Fibroblast of pulmonary artery (primary cell): ENCODE measurements around the gene CTNNA2.

Experiments
- DNase-seq: peaks from one replicate; pipeline ENCODE4 v3.0.0-alpha.2; 2010; ENCODE audit warnings: low read depth
- H3K4me3 ChIP-seq: replicated peaks from 2 replicates; pipeline ENCODE4 v1.5.1; 2011; ENCODE audit warnings: low read depth, mild to moderate bottlenecking, control low read depth, low read length, moderate library complexity
- TF ChIP-seq, protein P1 (sequence below): IDR thresholded peaks from 2 replicates; pipeline ENCODE4 v1.5.1; 2011; ENCODE audit warnings: mild to moderate bottlenecking, control low read depth, low read length, inconsistent platforms; ENCODE audit errors: missing control alignments

The CTNNA2 gene

DNA sequence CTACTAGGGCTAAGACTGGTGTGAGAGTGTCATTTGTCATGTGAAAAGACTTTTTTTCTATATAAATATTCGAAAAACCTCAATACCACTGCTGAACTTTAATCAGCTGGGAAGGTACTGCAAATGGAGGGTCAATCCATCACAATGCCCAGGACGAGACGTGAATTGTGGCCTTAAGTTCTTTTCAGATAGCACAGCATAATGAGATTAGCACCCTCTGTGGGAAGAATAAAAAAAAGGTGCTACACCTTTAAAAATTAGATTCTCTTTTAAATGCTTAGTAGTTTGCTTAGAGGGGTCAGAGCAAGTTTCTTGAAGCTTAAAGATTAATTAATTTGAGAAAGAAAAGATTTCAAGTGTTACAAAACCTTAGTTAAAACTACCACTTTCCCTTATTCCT is 786.1 kb downstream of the CTNNA2 start:
- TF ChIP-seq, protein P1, sequence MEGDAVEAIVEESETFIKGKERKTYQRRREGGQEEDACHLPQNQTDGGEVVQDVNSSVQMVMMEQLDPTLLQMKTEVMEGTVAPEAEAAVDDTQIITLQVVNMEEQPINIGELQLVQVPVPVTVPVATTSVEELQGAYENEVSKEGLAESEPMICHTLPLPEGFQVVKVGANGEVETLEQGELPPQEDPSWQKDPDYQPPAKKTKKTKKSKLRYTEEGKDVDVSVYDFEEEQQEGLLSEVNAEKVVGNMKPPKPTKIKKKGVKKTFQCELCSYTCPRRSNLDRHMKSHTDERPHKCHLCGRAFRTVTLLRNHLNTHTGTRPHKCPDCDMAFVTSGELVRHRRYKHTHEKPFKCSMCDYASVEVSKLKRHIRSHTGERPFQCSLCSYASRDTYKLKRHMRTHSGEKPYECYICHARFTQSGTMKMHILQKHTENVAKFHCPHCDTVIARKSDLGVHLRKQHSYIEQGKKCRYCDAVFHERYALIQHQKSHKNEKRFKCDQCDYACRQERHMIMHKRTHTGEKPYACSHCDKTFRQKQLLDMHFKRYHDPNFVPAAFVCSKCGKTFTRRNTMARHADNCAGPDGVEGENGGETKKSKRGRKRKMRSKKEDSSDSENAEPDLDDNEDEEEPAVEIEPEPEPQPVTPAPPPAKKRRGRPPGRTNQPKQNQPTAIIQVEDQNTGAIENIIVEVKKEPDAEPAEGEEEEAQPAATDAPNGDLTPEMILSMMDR: no peak
- no peak for DNase-seq
- H3K4me3 ChIP-seq: no peak overlapping the region

DNA sequence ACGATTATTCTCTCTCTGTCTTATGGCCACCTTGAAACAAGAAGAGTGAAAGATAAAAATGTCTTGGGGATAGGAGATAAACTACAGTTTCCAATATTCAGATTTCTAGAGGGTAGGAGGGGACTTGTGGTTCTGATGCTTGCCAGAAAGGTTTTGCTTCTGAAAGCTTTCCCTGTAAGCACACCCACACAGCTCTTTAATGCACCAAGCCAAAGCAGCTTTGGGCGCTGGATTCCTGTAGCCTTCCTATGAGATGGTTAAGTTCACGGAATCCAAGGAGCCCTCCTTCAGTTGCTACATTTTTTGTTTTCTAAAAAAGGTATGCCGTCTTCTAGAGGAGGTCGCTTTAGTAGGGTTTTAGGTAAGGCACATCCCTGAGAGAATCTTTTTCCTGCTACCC is 786.8 kb downstream of the CTNNA2 start:
- TF ChIP-seq, protein P1: no peak
- no peak for DNase-seq
- H3K4me3 ChIP-seq: no peak overlapping the region

DNA sequence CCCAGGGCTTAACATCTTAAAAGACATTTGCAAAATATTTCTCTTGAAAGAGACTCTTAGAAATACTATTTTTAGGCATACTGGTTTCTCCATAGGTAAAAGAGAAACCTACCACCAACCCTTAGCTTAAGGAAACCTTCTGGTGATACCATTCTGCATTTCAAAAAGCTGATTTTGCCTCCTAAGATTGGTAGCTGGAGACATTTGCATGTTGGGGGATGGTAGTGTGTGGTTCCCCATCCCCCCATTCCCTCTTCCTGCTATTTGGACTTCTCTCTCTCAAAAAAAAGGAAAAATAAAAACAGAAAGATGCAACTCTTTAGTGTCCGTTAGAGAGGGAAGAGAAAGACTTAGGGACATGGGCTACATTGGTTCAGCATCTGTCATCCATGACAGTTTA is 787.5 kb downstream of the CTNNA2 start:
- DNase-seq: no peak
- TF ChIP-seq, protein P1: no peak
- H3K4me3 ChIP-seq: no peak overlapping the region

DNA sequence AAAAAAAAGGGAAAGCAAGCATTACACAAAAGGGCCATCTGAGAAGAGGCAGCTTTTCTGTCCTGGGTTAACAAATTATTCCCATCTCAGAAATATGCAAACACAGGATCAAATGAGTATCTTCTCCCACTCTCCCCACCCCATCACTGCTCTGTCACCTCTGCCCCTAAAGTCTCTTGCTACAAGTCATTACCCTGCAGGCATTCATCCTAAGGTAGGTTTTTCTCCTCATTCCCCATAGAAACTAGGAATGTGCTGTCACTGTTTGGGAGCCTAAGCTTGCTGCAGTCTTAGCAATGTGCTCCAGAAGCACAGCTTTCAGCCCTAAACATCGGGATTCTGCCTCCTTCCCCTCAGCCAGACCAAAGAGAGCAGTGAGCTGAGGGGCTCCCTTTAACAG is 788.1 kb downstream of the CTNNA2 start:
- no peak overlapping the region for H3K4me3 ChIP-seq
- TF ChIP-seq, protein P1: no peak
- DNase-seq: no peak

DNA sequence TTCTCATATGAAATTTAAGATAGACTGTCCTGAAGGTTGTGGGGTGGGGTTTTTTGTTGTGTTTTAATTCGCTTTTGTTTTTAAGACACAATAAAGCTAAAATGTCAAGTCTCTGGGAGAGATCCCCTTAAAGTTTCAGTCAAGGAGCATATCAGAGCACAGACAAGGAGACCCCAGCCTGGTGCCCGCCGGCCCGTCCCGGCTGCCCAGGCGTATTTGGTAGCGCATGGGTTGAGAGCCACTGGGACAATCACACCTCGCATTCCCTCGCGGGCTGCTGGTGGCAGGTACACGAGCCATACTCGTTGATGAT is 789.1 kb downstream of the CTNNA2 start:
- DNase-seq: no peak
- no peak overlapping the region for H3K4me3 ChIP-seq
- TF ChIP-seq, protein P1: no peak

DNA sequence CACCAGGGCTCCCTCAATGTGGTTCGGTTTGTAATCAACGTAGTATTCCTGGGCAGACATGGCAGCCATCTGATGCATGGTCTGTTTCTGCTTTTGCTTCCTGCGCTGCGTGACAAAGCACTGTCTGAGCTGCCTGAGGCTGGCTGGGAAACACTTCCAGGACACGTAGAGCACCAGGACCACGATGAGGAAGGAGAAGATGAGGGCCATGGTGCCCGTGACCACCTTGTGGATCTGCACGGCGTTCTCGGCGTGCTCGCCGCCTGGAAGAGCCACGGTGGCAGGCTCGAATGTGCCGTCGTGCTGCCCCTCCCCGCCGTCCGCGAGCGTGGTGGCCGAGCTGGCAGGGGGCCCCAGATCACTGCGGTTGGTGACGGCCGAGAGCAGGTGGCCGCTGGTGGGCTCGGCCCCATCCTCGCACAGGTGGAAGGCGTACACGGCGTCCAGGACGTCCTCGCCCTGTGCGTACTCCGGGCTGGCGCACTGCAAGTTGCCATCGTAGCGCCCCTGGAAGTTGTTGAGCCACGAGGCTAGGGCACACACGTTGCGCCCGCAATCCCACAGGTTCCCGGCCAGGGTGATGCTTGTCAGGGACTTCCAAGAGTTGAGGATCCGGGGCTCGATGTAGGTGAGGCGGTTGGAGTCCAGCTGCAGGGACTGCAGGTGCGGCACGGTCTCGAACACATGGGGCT is 789.6 kb downstream of the CTNNA2 start:
- H3K4me3 ChIP-seq: no peak overlapping the region
- no peak for DNase-seq
- TF ChIP-seq, protein P1: no peak
